ENCODE data around the gene FLOT1. TPM values are rescaled to one million over a fixed set of nuclear protein-coding genes. Genes with fewer than 3 reads are reported as not detected.

FLOT1 gene
- total and polyA plus RNA-seq, 2 of the 13 experiments (the other 11 are each of a cell fraction or from before 2014, with no cell fraction given) = 82.3 to 130 TPM

GRCh38 chr6:30768634-30769087 is 26.2 kb upstream of the FLOT1 start (continued):
- TF ChIP-seq AHDC1 (CRISPR knock-in tag; IDR thresholded peaks at IDR 0.05; ENCODE audit: borderline replicate concordance) = 0 out of 2 replicates have a peak, but pooled peaks have one; percentile 19
- no peak for TF ChIP-seq RNF219 (CRISPR knock-in tag; IDR thresholded peaks at IDR 0.05)
- no peak for TF ChIP-seq TCF7L2 (IDR thresholded peaks at IDR 0.05; ENCODE audit: low read depth, low read length)
- 0 out of 2 replicates have a peak, but pooled peaks have one; percentile 6 for TF ChIP-seq ZNF761 (CRISPR knock-in tag; conservative IDR thresholded peaks at IDR 0.05)
- no peak for TF ChIP-seq GLI4 (CRISPR knock-in tag; IDR thresholded peaks at IDR 0.05; ENCODE audit: borderline replicate concordance)
- TF ChIP-seq MXD1 (CRISPR knock-in tag; IDR thresholded peaks at IDR 0.05) = no peak
- TF ChIP-seq ZNF780A (CRISPR knock-in tag; IDR thresholded peaks at IDR 0.05) = no peak
- no peak for TF ChIP-seq ZNF646 (CRISPR knock-in tag; IDR thresholded peaks at IDR 0.05)
- TF ChIP-seq CCAR2 (optimal IDR thresholded peaks at IDR 0.05; ENCODE audit: low read depth, low read length) = peak; percentile 24
